ENCODE data around the gene PRIM1. TPM values are rescaled to one million over a fixed set of nuclear protein-coding genes. Genes with fewer than 3 reads are reported as not detected.

PRIM1 gene
- total RNA-seq, 1 donor = 5.8 TPM

DNA sequence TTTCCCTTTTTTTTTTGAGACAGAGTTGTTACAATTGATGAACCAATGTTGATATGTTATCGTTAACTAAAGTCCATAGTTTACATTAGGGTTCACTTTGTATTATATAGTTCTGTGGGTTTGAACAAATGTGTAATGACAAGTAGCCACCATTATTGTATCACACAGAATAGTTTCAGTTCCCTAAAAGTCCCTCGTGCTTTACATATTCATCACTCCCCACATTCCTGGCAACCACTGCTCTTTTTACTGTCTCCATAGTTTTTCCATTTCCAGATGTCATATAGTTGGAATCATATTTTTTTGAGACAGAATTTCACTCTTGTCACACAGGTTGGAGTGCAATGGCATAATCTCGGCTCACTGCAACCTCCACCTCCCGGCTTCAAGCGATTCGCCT is 23.5 kb upstream of the PRIM1 start:
- TF ChIP-seq, protein P1, sequence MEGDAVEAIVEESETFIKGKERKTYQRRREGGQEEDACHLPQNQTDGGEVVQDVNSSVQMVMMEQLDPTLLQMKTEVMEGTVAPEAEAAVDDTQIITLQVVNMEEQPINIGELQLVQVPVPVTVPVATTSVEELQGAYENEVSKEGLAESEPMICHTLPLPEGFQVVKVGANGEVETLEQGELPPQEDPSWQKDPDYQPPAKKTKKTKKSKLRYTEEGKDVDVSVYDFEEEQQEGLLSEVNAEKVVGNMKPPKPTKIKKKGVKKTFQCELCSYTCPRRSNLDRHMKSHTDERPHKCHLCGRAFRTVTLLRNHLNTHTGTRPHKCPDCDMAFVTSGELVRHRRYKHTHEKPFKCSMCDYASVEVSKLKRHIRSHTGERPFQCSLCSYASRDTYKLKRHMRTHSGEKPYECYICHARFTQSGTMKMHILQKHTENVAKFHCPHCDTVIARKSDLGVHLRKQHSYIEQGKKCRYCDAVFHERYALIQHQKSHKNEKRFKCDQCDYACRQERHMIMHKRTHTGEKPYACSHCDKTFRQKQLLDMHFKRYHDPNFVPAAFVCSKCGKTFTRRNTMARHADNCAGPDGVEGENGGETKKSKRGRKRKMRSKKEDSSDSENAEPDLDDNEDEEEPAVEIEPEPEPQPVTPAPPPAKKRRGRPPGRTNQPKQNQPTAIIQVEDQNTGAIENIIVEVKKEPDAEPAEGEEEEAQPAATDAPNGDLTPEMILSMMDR (IDR thresholded peaks at IDR 0.05; ENCODE audit: extremely low read depth, low read depth, low read length) = no peak
- DNase-seq (ENCODE audit: insufficient read length, low spot score, missing footprints) = no peak
- no peak overlapping the region for H2AFZ ChIP-seq (ENCODE audit: low read length)
- no peak overlapping the region for H3K4me3 ChIP-seq (ENCODE audit: insufficient read depth, low read length)
- H3K4me1 ChIP-seq (ENCODE audit: insufficient read depth, low read length) = no peaks in the 10 kb centered on the region
- no peaks in the 10 kb centered on the region for H3K79me2 ChIP-seq (ENCODE audit: insufficient read depth, low read length)
- no peaks in the 10 kb centered on the region for H3K36me3 ChIP-seq (ENCODE audit: insufficient read depth, low read length)
- H3K9me3 ChIP-seq (ENCODE audit: low read depth, low read length) = no peaks in the 10 kb centered on the region
- H4K20me1 ChIP-seq (ENCODE audit: insufficient read depth, low read length) = no peaks in the 10 kb centered on the region
- H3K4me2 ChIP-seq (ENCODE audit: insufficient read depth, low read length) = no peak overlapping the region
- H3K27ac ChIP-seq (ENCODE audit: low read depth, low read length) = no peak overlapping the region
- H3K27me3 ChIP-seq (ENCODE audit: insufficient read depth, low read length) = no peaks in the 10 kb centered on the region

DNA sequence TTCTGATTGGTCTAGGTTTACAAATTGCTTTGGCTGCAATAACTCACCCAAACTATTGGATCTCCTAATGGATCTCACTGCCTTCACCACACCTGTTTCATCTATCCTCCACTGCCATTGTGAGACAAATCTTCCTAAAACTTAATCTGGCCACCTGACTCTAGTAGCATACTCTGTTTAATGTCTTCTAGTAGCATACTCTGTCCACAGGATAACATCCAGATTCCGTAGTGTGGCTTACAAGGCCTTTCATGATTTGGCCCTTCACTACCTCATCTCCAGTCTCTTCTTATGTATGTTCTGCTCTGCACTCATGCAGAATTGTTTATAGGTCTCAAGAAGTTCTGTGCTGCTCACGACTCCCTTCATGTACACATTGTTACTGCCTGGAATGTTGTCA is 21.0 kb upstream of the PRIM1 start:
- DNase-seq (ENCODE audit: insufficient read length, low spot score, missing footprints) = no peak
- H3K36me3 ChIP-seq (ENCODE audit: insufficient read depth, low read length) = no peaks in the 10 kb centered on the region
- H3K4me1 ChIP-seq (ENCODE audit: insufficient read depth, low read length) = no peaks in the 10 kb centered on the region
- H3K4me2 ChIP-seq (ENCODE audit: insufficient read depth, low read length) = no peak overlapping the region
- H3K4me3 ChIP-seq (ENCODE audit: insufficient read depth, low read length) = no peak overlapping the region
- H3K27ac ChIP-seq (ENCODE audit: low read depth, low read length) = no peak overlapping the region
- no peaks in the 10 kb centered on the region for H3K27me3 ChIP-seq (ENCODE audit: insufficient read depth, low read length)
- no peaks in the 10 kb centered on the region for H3K79me2 ChIP-seq (ENCODE audit: insufficient read depth, low read length)
- no peaks in the 10 kb centered on the region for H3K9me3 ChIP-seq (ENCODE audit: low read depth, low read length)
- no peak overlapping the region for H2AFZ ChIP-seq (ENCODE audit: low read length)
- no peaks in the 10 kb centered on the region for H4K20me1 ChIP-seq (ENCODE audit: insufficient read depth, low read length)
- TF ChIP-seq, protein P1 (IDR thresholded peaks at IDR 0.05; ENCODE audit: extremely low read depth, low read depth, low read length) = no peak

- H3K4me2 ChIP-seq (ENCODE audit: insufficient read depth, low read length) = no peak overlapping the region
- no peak for DNase-seq (ENCODE audit: insufficient read length, low spot score, missing footprints)
- no peaks in the 10 kb centered on the region for H3K79me2 ChIP-seq (ENCODE audit: insufficient read depth, low read length)
- no peaks in the 10 kb centered on the region for H3K4me1 ChIP-seq (ENCODE audit: insufficient read depth, low read length)
- TF ChIP-seq, protein P1 (IDR thresholded peaks at IDR 0.05; ENCODE audit: extremely low read depth, low read depth, low read length) = no peak
- H3K27ac ChIP-seq (ENCODE audit: low read depth, low read length) = no peak overlapping the region
- no peak overlapping the region for H3K4me3 ChIP-seq (ENCODE audit: insufficient read depth, low read length)
- no peaks in the 10 kb centered on the region for H4K20me1 ChIP-seq (ENCODE audit: insufficient read depth, low read length)
- no peaks in the 10 kb centered on the region for H3K9me3 ChIP-seq (ENCODE audit: low read depth, low read length)
- no peaks in the 10 kb centered on the region for H3K27me3 ChIP-seq (ENCODE audit: insufficient read depth, low read length)
- no peak overlapping the region for H2AFZ ChIP-seq (ENCODE audit: low read length)
- no peaks in the 10 kb centered on the region for H3K36me3 ChIP-seq (ENCODE audit: insufficient read depth, low read length)
These were observed 20.5 kb upstream of the PRIM1 start for GRCh38 chr12:56772625-56773024.

- H3K79me2 ChIP-seq (ENCODE audit: insufficient read depth, low read length) = no peaks in the 10 kb centered on the region
- no peak overlapping the region for H3K4me3 ChIP-seq (ENCODE audit: insufficient read depth, low read length)
- TF ChIP-seq, protein P1 (IDR thresholded peaks at IDR 0.05; ENCODE audit: extremely low read depth, low read depth, low read length) = no peak
- H3K9me3 ChIP-seq (ENCODE audit: low read depth, low read length) = no peaks in the 10 kb centered on the region
- H2AFZ ChIP-seq (ENCODE audit: low read length) = no peak overlapping the region
- H3K4me1 ChIP-seq (ENCODE audit: insufficient read depth, low read length) = no peaks in the 10 kb centered on the region
- H3K36me3 ChIP-seq (ENCODE audit: insufficient read depth, low read length) = no peaks in the 10 kb centered on the region
- no peaks in the 10 kb centered on the region for H3K27me3 ChIP-seq (ENCODE audit: insufficient read depth, low read length)
- no peak overlapping the region for H3K4me2 ChIP-seq (ENCODE audit: insufficient read depth, low read length)
- no peaks in the 10 kb centered on the region for H4K20me1 ChIP-seq (ENCODE audit: insufficient read depth, low read length)
- no peak overlapping the region for H3K27ac ChIP-seq (ENCODE audit: low read depth, low read length)
- DNase-seq (ENCODE audit: insufficient read length, low spot score, missing footprints) = no peak
These were observed 17.7 kb upstream of the PRIM1 start for GRCh38 chr12:56769868-56770267.
